ENCODE measurements around the gene EXOC6B. TPM values are rescaled to one million over a fixed set of nuclear protein-coding genes. Genes with fewer than 3 reads are reported as not detected.

Gene EXOC6B
- total RNA-seq, 1 experiment from 2014 or later: 33.7 TPM

GRCh38 chr2:72341639-72342038 lies 484.2 kb downstream of the EXOC6B start:
- POLR2A ChIA-PET: no interaction called here
- no peak for ATAC-seq
- Mint-ChIP-seq H3K4me3 (no peak overlapping the region), H3K36me3 (peaks cover 9% of the 10 kb centered on the region), H3K27me3 (ENCODE audit: low read depth) (no peaks in the 10 kb centered on the region), H3K27ac (no peak overlapping the region), H3K4me1 (peaks cover 2% of the 10 kb centered on the region), H3K9me3 (peaks cover 11% of the 10 kb centered on the region)
- CTCF ChIA-PET: no interaction called here
- no peak for DNase-seq (ENCODE audit: low spot score)
- TF ChIP-seq ZNF532 (CRISPR knock-in tag; IDR thresholded peaks at IDR 0.05; ENCODE audit: borderline replicate concordance) (no peak), NFATC4 (CRISPR knock-in tag; IDR thresholded peaks at IDR 0.05) (no peak), ELF4 (CRISPR knock-in tag; IDR thresholded peaks at IDR 0.05; ENCODE audit: low read depth) (no peak), JAZF1 (CRISPR knock-in tag; IDR thresholded peaks at IDR 0.05) (no peak), MXD4 (CRISPR knock-in tag; IDR thresholded peaks at IDR 0.05; ENCODE audit: borderline replicate concordance) (no peak), NFYB (CRISPR knock-in tag; conservative IDR thresholded peaks at IDR 0.05; ENCODE audit: low read depth) (no peak), TP53 (CRISPR knock-in tag; IDR thresholded peaks at IDR 0.05) (no peak), ERG (CRISPR knock-in tag; IDR thresholded peaks at IDR 0.05) (no peak), NR1H2 (CRISPR knock-in tag; IDR thresholded peaks at IDR 0.05) (no peak), STAT6 (CRISPR knock-in tag; conservative IDR thresholded peaks at IDR 0.05; ENCODE audit: low read depth) (no peak), E2F5 (CRISPR knock-in tag; IDR thresholded peaks at IDR 0.05) (no peak), PRDM15 (CRISPR knock-in tag; IDR thresholded peaks at IDR 0.05) (no peak), CDX4 (CRISPR knock-in tag; IDR thresholded peaks at IDR 0.05; ENCODE audit: borderline replicate concordance) (no peak), SP1 (CRISPR knock-in tag; conservative IDR thresholded peaks at IDR 0.05) (no peak), USF2 (CRISPR knock-in tag; IDR thresholded peaks at IDR 0.05) (no peak), FOXP1 (CRISPR knock-in tag; IDR thresholded peaks at IDR 0.05; ENCODE audit: borderline replicate concordance) (no peak)
